NCI-H146 treated with DMSO at 0.1 percent for 48 hours (cell line): ENCODE results near the gene GLT8D2.
A peak's percentile ranks its signal among the peaks of the same experiment; 100 is the strongest.
"Not testable (repeated sequence)": the region's sequence is repeated elsewhere in the genome, so short reads cannot be mapped to it uniquely, and the experiment has no call there.

Experiments used
- DNase-seq: peaks from one replicate; lab custom pipeline; 2025; ENCODE audit not compliant: unreplicated experiment; lab: John Stamatoyannopoulos, UW

The GLT8D2 gene

GRCh38 chr12:104054681-104055346, 4.8 kb upstream of the GLT8D2 start:
- peak; percentile 46 for DNase-seq

DNA sequence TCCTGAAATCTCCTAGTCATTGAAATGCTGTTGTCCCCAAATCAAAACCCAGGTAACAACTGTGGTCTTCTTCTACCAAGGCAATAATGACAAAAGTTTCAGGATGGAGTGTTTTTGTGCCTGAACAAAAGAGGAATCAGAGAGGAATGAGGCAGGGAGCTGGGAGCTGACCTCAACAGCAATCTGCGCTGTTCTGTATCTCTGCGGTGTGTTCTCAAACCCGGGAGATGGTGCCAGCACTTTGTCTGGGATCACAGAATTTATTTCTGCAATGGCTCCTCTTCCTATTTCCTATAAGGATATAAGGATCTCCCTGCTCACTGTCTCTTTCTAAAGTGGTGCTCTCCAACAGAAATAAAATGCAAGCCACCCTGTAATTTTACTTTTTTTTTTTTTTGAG, 449 bp upstream of the GLT8D2 start:
- DNase-seq = no peak

DNA sequence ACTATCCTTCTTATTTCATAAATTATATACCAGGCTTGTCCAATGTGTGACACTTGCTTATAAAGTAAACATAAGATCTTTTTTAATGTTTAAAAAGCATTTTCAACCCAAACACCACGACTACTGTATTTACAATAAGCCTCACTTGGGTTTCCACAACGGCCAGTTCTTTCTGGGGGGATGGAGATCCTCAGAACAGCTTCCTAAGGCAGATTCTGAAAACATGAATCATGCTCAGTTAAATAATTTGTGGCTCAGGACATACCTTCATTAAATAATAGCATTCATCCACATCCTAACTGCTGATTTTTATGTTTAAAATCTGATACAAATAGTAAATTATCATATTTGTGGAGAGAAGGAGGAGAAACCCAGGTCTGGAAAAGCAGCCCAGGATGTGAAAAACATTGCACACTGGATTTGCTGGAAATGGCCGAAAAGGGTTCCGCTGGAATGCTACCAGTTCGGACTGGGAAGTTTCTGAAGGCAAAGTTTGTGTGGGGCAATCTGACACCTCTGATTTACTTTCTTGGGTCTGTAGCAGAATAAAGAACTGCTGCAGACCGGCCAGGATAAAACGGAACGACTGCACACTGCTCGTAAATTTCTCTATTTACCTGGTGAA, 597 bp downstream of the GLT8D2 start:
- DNase-seq = no peak

GRCh38 chr12:104048811-104049210, 1.2 kb downstream of the GLT8D2 start:
- DNase-seq = no peak

DNA sequence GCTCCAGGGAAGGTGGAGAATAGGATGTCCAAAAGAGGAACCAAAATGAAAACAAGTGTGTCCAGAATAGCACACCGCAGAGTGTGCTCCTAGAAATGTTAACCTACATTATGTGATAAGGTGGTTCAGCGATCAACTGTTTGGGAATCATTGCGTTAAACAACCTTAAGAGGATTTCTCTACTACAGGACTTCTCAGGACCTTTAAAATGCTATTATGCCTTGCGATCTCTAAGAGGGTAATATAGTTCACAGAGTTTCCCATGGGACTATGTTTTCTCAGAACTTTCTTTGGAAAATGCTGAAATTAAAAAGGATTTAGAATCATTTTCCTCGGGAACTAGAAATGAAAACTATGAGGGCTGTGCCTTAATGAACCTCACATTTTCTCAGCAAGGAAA, 1.8 kb downstream of the GLT8D2 start:
- no peak for DNase-seq

GRCh38 chr12:104046306-104046705, 3.7 kb downstream of the GLT8D2 start:
- no peak for DNase-seq

DNA sequence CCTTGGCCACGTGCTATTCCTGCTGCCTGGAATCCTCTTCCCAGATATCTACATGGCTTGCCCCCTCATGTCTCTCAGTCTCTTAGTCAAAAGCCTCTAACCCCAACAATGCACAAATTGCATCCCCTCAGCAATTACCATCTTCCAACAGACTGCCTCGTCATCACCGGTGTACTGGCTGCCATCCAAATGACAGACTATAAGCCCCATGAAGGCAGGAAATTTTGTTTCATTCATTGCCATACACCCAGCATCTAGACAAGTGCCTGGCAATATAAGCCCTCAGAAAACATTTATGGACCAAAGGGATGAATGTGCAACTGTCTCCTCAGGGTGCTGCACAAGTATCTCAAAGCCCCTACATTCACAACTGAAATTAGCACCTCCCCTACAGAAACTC, 5.8 kb downstream of the GLT8D2 start:
- no peak for DNase-seq

- no peak for DNase-seq
These were observed 7.4 kb downstream of the GLT8D2 start for GRCh38 chr12:104042580-104042979.

GRCh38 chr12:104039769-104040168, 10.2 kb downstream of the GLT8D2 start:
- not testable (repeated sequence) for DNase-seq

DNA sequence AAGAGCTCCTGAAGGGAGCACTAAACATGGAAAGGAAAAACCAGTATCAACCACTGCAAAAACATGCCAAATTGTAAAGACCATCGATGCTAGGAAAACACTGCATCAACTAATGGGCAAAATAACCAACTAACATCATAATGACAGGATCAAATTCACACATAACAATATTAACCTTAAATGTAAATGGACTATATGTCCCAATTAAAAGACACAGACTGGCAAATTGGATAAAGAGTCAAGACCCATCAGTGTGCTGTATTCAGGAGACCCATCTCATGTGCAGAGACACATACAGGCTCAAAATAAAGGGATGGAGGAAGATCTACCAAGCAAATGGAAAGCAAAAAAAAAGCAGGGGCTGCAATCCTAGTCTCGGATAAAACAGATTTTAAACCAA, 13.8 kb downstream of the GLT8D2 start:
- not testable (repeated sequence) for DNase-seq

- not testable (repeated sequence) for DNase-seq
These were observed 19.4 kb downstream of the GLT8D2 start for GRCh38 chr12:104030596-104030995.

GRCh38 chr12:104026841-104027599, 23.0 kb downstream of the GLT8D2 start:
- no peak for DNase-seq

- no peak for DNase-seq
These were observed 24.2 kb downstream of the GLT8D2 start for GRCh38 chr12:104025771-104026170.

- DNase-seq = no peak
These were observed 25.6 kb downstream of the GLT8D2 start for GRCh38 chr12:104024348-104024747.

- DNase-seq = no peak
These were observed 26.3 kb downstream of the GLT8D2 start for GRCh38 chr12:104023710-104024109.

GRCh38 chr12:104022786-104023185, 27.2 kb downstream of the GLT8D2 start:
- DNase-seq = no peak

GRCh38 chr12:104021862-104022261, 28.1 kb downstream of the GLT8D2 start:
- not testable (repeated sequence) for DNase-seq

DNA sequence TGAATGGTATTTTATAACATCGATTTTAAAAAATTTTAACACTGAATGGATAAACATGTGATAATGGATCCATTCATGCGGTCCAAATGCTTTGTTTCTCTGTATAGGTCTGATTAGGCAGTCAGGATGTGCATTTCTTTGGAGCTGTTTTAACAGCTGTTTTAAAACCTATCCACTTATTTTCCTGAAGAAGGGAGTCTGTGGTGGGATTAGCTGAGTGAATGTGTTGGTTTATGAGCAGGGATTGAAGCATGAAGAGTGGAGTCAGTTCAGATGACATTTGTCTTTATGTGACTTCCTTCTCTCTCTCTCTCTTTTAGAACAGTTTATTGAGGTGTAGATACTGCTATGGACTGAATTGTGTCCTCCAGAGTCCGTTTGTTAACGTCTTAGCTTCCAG, 37.7 kb downstream of the GLT8D2 start:
- no peak for DNase-seq

DNA sequence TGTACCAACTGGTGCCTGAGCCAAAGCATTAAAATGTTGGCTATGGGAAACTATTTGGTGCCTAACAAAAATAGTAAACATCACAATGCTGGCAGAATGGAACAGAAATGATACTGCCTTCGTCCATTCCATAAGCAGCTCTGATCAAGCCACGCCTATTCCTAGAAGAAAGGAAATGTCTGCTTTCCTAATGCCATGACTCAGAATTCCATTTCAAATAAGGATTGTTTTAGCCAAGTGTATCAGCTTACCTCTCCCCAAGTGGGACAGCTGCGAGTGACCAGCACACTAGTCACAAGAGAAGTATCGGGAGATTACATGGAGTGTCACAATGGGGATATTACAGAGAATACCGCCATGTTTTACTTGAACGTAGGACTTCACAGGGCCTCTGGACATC, 38.7 kb downstream of the GLT8D2 start:
- no peak for DNase-seq

DNA sequence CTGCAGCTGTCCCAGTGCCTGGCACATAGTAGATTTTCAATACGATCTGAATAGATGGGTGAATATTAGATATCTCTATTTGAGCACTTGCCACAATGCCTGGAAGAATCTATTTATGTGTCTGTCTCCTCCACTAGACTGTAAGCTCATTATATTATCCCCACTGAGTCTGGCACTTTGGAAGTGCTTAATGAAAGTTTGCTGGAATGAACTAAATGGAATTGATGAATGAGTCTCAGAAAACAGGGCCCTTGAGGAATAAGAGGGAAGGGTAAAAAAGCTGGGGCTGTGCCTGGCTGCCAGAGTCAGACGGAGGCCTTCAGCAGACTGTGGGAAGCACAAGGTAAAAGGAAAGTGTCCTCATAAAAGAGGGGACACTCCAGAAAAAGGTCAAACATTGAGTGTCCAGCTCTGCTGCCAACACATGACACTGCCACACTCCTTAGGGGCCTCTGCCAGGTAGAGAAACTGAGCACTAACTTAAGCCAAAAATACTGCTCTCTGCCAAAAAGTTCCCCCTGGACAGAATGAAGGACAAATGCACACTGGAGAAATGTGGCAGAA, 39.3 kb downstream of the GLT8D2 start:
- DNase-seq = no peak

- DNase-seq = no peak
These were observed 39.9 kb downstream of the GLT8D2 start for GRCh38 chr12:104010121-104010520.

DNA sequence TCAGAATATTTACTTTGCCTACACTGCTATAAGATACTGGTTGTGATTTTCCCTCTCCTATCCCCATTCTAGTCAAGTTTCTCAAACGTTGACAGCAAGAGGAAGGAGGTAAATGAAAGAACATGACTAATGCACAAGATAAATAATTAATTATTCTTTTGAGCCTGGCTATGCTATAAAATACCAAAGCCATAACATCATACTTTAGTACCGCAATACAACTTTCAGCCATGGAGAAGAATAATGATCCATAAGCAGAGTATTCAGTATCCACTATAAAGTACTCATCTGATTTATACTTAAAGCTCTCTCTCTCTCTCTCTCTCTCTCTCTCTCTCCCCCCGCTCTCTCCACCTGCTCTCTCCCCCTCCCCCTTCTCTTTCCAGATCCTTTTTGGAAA, 43.1 kb downstream of the GLT8D2 start:
- no peak for DNase-seq
